BE2C (cell line): ENCODE results near the gene ARAP2.

Experiments used
- DNase-seq: peaks from one replicate; pipeline ENCODE4 v3.0.0-alpha.2; 2020
- H3K27me3 ChIP-seq: fragments of 250-450 bp; sonication (Bioruptor Pico); 2 replicates; pipeline ENCODE4 v1.5.1; 2020; ENCODE audit warnings: mild to moderate bottlenecking
- H3K36me3 ChIP-seq: fragments of 250-450 bp; sonication (Bioruptor Pico); 2 replicates; pipeline ENCODE4 v1.5.1; 2020; ENCODE audit warnings: mild to moderate bottlenecking
- H3K4me1 ChIP-seq: fragments of 250-450 bp; sonication (Bioruptor Pico); 2 replicates; pipeline ENCODE4 v1.5.1; 2020
- H3K4me3 ChIP-seq: 2 replicates; pipeline ENCODE4 v1.5.1; 2011; ENCODE audit warnings: low read depth, low read length
- H3K9me3 ChIP-seq: fragments of 250-450 bp; sonication (Bioruptor Pico); 2 replicates; pipeline ENCODE4 v1.5.1; 2020
- TF ChIP-seq, protein P1 (sequence below): IDR thresholded peaks from 2 replicates; pipeline ENCODE4 v1.5.1; 2012; ENCODE audit warnings: mild to moderate bottlenecking, low read depth, low read length

Gene ARAP2

DNA sequence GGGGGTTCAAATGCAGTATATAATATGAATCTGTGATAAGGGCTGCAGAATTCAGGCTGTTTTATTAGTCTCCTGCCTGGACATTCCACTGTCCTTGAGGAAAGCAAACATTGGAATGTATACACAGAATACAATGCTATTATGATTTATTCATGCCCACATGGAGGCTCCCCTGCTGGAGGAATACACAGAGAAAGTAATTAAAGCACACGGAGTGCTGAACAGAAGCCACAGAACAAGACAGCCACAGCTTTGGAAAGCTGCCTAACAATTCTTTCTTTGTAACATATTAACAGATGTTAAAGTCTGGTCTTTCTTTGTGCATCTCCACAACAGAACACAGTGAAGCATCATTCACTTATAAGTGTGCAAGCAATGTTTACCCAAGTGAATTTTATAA is 155.8 kb downstream of the ARAP2 start:
- H3K4me3 ChIP-seq = no peak overlapping the region
- no peaks in the 10 kb centered on the region for H3K9me3 ChIP-seq
- TF ChIP-seq, protein P1, sequence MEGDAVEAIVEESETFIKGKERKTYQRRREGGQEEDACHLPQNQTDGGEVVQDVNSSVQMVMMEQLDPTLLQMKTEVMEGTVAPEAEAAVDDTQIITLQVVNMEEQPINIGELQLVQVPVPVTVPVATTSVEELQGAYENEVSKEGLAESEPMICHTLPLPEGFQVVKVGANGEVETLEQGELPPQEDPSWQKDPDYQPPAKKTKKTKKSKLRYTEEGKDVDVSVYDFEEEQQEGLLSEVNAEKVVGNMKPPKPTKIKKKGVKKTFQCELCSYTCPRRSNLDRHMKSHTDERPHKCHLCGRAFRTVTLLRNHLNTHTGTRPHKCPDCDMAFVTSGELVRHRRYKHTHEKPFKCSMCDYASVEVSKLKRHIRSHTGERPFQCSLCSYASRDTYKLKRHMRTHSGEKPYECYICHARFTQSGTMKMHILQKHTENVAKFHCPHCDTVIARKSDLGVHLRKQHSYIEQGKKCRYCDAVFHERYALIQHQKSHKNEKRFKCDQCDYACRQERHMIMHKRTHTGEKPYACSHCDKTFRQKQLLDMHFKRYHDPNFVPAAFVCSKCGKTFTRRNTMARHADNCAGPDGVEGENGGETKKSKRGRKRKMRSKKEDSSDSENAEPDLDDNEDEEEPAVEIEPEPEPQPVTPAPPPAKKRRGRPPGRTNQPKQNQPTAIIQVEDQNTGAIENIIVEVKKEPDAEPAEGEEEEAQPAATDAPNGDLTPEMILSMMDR = no peak
- no peaks in the 10 kb centered on the region for H3K27me3 ChIP-seq
- H3K4me1 ChIP-seq = no peaks in the 10 kb centered on the region
- DNase-seq = no peak
- no peaks in the 10 kb centered on the region for H3K36me3 ChIP-seq

DNA sequence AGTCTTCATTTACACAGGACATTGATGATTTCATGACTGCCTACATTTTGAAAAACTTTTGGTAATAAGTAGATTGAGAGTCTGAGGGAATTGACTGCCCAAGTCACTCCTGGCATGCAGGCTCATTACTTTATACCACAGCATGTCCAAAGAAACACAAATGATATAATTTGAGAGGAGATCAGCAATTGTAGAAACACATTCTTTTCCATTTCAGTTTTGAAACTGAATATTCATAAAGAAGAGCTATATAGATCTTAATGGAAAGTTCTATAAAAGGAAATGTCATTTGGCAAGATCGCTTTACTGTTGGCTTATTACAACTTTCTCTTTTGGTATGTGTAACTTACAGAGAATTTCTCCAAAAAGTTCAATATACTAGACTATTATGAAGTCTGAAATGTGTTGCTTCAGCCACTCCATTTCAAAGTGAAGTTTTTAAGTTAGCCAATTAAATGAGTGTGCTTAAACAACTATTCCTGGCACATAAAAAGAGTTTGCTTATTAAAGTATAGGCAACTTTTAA is 158.0 kb downstream of the ARAP2 start:
- no peak for DNase-seq
- H3K27me3 ChIP-seq = no peaks in the 10 kb centered on the region
- TF ChIP-seq, protein P1 = no peak

DNA sequence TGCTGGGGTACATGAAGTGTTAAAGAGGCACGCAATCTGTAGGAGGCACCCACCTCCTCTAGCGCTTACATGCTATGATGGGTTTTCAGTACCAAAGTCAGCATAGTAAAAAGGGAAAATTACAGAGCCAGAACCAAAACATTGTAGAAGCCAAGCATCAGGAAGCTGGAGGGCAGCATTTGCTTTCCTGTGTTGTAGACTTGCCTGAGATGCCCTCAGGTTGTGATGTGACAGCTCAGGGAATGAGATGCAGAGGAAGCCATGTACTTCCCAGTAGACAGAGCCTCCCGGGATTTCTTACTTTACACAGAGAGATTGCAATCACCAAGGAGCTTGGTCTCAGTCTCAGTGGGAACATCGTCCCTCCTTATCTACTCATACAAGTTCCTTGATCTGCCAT is 161.5 kb downstream of the ARAP2 start:
- H3K9me3 ChIP-seq = no peaks in the 10 kb centered on the region
- H3K4me1 ChIP-seq = no peaks in the 10 kb centered on the region
- no peaks in the 10 kb centered on the region for H3K27me3 ChIP-seq
- TF ChIP-seq, protein P1 = no peak
- no peak for DNase-seq
- H3K36me3 ChIP-seq = no peaks in the 10 kb centered on the region
- H3K4me3 ChIP-seq = no peak overlapping the region

More for the DNA sequence above, 158.0 kb downstream of the ARAP2 start:
- H3K4me1 ChIP-seq = no peaks in the 10 kb centered on the region
- no peaks in the 10 kb centered on the region for H3K36me3 ChIP-seq
- no peak overlapping the region for H3K4me3 ChIP-seq
- H3K9me3 ChIP-seq = no peaks in the 10 kb centered on the region

DNA sequence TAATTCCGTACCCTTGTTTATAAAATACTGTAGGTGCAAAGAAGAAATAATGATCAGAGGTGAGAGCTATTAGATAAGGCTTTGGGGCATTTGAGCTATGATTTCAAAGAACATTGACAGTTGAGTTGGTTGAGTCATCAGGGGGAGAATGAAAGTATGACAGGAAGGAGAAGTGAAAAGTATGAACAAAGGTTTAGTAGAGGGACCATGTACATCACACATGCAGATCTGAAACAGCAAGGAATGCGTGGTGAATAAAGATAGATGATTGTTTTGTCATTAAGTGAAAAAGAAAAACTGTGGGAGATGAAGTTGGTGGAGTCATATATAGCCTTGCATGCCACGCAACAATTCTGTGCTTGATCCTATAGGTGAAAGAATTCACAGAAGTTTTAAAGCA is 163.1 kb downstream of the ARAP2 start:
- no peaks in the 10 kb centered on the region for H3K36me3 ChIP-seq
- H3K27me3 ChIP-seq = no peaks in the 10 kb centered on the region
- H3K9me3 ChIP-seq = no peaks in the 10 kb centered on the region
- DNase-seq = no peak
- TF ChIP-seq, protein P1 = no peak
- H3K4me1 ChIP-seq = no peaks in the 10 kb centered on the region
- no peak overlapping the region for H3K4me3 ChIP-seq

DNA sequence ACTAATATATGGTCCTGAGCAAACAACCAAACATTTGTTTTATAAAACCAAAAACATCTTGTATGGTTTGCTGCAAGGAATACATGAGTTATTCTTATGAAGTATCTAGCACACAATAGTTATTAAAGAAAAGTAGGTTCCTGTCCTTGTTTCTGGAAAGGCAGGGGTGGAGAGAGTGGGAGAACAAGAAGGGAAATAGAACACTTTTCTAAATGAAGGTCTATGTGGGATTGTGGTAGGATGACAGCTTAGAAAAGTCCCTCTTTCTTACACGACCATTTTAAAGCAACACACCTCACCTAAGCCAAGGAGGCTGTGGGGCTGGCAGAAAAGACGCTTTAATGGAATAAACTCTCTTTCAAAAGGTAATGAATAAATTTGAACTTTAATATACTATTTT is 164.6 kb downstream of the ARAP2 start:
- TF ChIP-seq, protein P1 = no peak
- Histone ChIP-seq H3K9me3 (no peaks in the 10 kb centered on the region), H3K36me3 (no peaks in the 10 kb centered on the region), H3K4me1 (no peaks in the 10 kb centered on the region), H3K27me3 (no peaks in the 10 kb centered on the region), H3K4me3 (no peak overlapping the region)
- no peak for DNase-seq

DNA sequence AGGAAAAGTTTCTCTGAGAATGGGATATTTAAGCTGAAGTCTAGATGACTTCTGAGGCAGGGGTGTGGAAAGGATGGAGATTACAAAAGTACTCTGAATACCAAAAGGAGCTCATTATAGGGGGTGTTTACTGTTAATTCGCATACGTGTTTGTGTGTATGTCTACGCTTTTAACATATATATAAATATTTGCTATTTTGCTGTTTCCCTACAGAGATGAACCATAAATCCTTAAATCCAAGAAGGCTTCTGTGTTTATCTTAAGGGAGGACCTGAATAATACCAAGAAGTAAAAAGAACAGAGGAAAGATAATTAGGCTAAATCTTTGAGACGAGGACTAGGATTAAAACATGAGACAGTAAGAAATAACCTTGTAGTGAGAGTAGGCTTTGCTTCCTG is 166.0 kb downstream of the ARAP2 start:
- Histone ChIP-seq H3K27me3 (no peaks in the 10 kb centered on the region), H3K4me3 (no peak overlapping the region), H3K4me1 (no peaks in the 10 kb centered on the region), H3K36me3 (no peaks in the 10 kb centered on the region), H3K9me3 (no peaks in the 10 kb centered on the region)
- TF ChIP-seq, protein P1 = no peak
- no peak for DNase-seq
